ENCODE measurements around the gene MCUB. TPM values are rescaled to one million over a fixed set of nuclear protein-coding genes. Genes with fewer than 3 reads are reported as not detected.
"Not testable (repeated sequence)": the region's sequence is repeated elsewhere in the genome, so short reads cannot be mapped to it uniquely, and the experiment has no call there.

Gene MCUB
- total RNA-seq, 1 experiment from 2014 or later: 103 TPM

- H3K79me2 ChIP-seq (ENCODE audit: low read length): peaks cover 99% of the 10 kb centered on the region
- peaks cover 32% of the 10 kb centered on the region for H3K4me1 ChIP-seq (ENCODE audit: low read length)
- no peaks in the 10 kb centered on the region for H3K27me3 ChIP-seq (ENCODE audit: low read length)
- H3K27ac ChIP-seq (ENCODE audit: low read length): no peak overlapping the region
- no peaks in the 10 kb centered on the region for H3K9me3 ChIP-seq (ENCODE audit: low read length)
- no peaks in the 10 kb centered on the region for H4K20me1 ChIP-seq (ENCODE audit: insufficient read depth, low read depth, low read length)
- no peak overlapping the region for H3K9ac ChIP-seq (ENCODE audit: low read length)
- no peak overlapping the region for H2AFZ ChIP-seq (ENCODE audit: low read length)
- peaks cover 22% of the 10 kb centered on the region; the same call in 1 of the 2 replicates for H3K36me3 ChIP-seq (ENCODE audit: insufficient read depth, low read length)
- H3K9me2 ChIP-seq (replicated peaks; ENCODE audit: insufficient read depth, low read length): no peaks in the 10 kb centered on the region
- H3K4me3 ChIP-seq (ENCODE audit: low read length): no peak overlapping the region
- no peak overlapping the region for H3K4me2 ChIP-seq (ENCODE audit: low read depth, low read length, poor library complexity, severe bottlenecking)
- DNase-seq: no peak
Observed at GRCh38 chr4:109571494-109571893, 11.4 kb downstream of the MCUB start.

DNA sequence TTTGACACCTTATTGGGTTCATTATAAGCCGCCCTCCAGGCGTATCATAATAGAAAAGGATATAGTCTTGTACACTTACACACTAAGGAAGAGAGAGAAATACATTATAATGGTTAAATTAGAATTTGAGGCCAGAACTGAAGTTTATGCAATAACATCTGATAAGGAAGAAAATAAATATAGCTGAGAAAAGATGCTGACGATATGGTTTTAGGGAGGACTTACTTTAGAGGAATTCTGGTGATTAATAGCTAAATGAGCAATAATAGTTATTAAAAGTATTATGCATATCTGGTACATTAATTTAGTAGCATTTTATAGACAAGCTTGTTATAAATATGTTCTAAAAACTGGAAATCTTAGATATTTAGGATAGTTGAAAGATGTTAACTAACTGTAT, 12.1 kb downstream of the MCUB start:
- no peaks in the 10 kb centered on the region for H3K9me3 ChIP-seq (ENCODE audit: low read length)
- H2AFZ ChIP-seq (ENCODE audit: low read length): no peak overlapping the region
- H3K9ac ChIP-seq (ENCODE audit: low read length): no peak overlapping the region
- peaks cover 99% of the 10 kb centered on the region for H3K79me2 ChIP-seq (ENCODE audit: low read length)
- DNase-seq: no peak
- H3K4me1 ChIP-seq (ENCODE audit: low read length): peaks cover 26% of the 10 kb centered on the region
- H3K27ac ChIP-seq (ENCODE audit: low read length): no peak overlapping the region
- H3K4me2 ChIP-seq (ENCODE audit: low read depth, low read length, poor library complexity, severe bottlenecking): no peak overlapping the region
- H3K4me3 ChIP-seq (ENCODE audit: low read length): no peak overlapping the region
- H3K9me2 ChIP-seq (replicated peaks; ENCODE audit: insufficient read depth, low read length): no peaks in the 10 kb centered on the region
- H3K27me3 ChIP-seq (ENCODE audit: low read length): no peaks in the 10 kb centered on the region
- no peaks in the 10 kb centered on the region for H4K20me1 ChIP-seq (ENCODE audit: insufficient read depth, low read depth, low read length)
- H3K36me3 ChIP-seq (ENCODE audit: insufficient read depth, low read length): peaks cover 23% of the 10 kb centered on the region; the same call in 1 of the 2 replicates

DNA sequence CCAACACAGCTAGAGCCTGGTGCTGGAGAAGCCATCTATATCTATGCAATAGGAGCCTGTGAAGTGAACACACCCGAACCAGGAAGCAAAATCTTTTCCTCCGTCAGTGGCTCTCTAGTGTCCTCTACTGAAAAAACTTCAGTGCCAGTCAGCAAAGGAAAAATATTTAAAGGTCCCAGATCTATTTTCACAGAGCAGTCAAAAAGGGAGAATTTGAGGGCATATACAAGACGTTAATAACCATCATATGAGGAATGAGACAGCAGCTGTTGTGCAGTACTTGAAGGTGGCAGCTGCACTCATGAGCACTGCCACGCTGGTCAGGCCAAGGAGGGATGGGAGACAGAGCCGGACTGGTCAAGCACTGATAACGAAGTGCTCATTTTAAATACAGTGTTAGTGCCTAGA, 14.4 kb downstream of the MCUB start:
- no peak overlapping the region for H3K4me2 ChIP-seq (ENCODE audit: low read depth, low read length, poor library complexity, severe bottlenecking)
- H3K36me3 ChIP-seq (ENCODE audit: insufficient read depth, low read length): peaks cover 34% of the 10 kb centered on the region
- H3K27me3 ChIP-seq (ENCODE audit: low read length): no peaks in the 10 kb centered on the region
- H2AFZ ChIP-seq (ENCODE audit: low read length): no peak overlapping the region
- peaks cover 98% of the 10 kb centered on the region for H3K79me2 ChIP-seq (ENCODE audit: low read length)
- H3K9me2 ChIP-seq (replicated peaks; ENCODE audit: insufficient read depth, low read length): no peaks in the 10 kb centered on the region
- H3K9me3 ChIP-seq (ENCODE audit: low read length): peaks cover 1% of the 10 kb centered on the region; the same call in 1 of the 2 replicates
- peaks cover 22% of the 10 kb centered on the region for H3K4me1 ChIP-seq (ENCODE audit: low read length)
- H3K9ac ChIP-seq (ENCODE audit: low read length): no peak overlapping the region
- no peak overlapping the region; the same call in 1 of the 2 replicates for H3K27ac ChIP-seq (ENCODE audit: low read length)
- no peak overlapping the region for H3K4me3 ChIP-seq (ENCODE audit: low read length)
- no peak for DNase-seq
- H4K20me1 ChIP-seq (ENCODE audit: insufficient read depth, low read depth, low read length): no peaks in the 10 kb centered on the region

DNA sequence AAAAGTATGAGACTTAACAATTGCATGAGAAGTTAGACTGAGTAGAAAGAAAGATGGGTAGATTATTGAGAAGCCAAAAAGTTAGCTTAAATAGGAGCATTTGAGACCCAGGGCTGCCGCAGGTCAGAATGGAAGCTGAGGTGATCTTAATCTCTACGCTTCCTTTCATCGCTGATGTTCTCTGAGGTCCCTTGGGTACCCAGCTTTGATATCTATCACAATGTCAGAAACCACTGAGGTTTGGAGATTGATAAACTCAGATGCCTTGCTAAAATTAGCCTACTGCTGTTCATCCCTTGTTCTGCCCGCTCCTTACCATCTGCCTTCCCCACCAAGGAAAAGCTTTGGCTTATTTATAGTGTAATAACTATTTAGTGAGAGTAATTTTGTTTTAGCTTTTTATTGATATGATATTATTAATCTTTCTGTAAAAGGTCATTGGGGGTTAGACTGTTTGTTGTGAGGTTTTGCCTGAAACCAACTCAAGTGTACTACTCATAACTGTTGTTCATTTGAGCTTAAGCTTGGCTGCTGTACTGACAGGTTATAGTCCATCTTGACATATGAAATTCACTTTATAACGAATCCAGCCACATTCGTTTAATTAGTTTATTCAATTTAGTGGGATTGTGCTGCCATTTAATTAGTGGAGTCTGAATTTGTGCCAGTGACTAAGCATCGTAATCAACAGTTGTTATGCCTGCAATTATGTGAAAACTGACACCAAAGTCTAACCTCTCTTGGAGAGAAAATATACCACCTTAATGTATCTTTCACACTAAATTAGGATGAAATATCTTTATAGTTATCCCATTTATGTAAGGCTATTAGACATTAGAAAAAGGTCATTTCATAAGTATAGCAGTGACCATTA, 15.1 kb downstream of the MCUB start:
- Histone ChIP-seq H3K27me3 (ENCODE audit: low read length) (no peaks in the 10 kb centered on the region), H3K36me3 (ENCODE audit: insufficient read depth, low read length) (peaks cover 30% of the 10 kb centered on the region), H2AFZ (ENCODE audit: low read length) (no peak overlapping the region), H3K4me1 (ENCODE audit: low read length) (peaks cover 22% of the 10 kb centered on the region), H4K20me1 (ENCODE audit: insufficient read depth, low read depth, low read length) (no peaks in the 10 kb centered on the region), H3K4me2 (ENCODE audit: low read depth, low read length, poor library complexity, severe bottlenecking) (no peak overlapping the region), H3K9me3 (ENCODE audit: low read length) (peaks cover 2% of the 10 kb centered on the region; the same call in 1 of the 2 replicates), H3K79me2 (ENCODE audit: low read length) (peaks cover 97% of the 10 kb centered on the region), H3K9me2 (replicated peaks; ENCODE audit: insufficient read depth, low read length) (no peaks in the 10 kb centered on the region), H3K4me3 (ENCODE audit: low read length) (no peak overlapping the region), H3K27ac (ENCODE audit: low read length) (no peak overlapping the region), H3K9ac (ENCODE audit: low read length) (no peak overlapping the region)
- no peak for DNase-seq

DNA sequence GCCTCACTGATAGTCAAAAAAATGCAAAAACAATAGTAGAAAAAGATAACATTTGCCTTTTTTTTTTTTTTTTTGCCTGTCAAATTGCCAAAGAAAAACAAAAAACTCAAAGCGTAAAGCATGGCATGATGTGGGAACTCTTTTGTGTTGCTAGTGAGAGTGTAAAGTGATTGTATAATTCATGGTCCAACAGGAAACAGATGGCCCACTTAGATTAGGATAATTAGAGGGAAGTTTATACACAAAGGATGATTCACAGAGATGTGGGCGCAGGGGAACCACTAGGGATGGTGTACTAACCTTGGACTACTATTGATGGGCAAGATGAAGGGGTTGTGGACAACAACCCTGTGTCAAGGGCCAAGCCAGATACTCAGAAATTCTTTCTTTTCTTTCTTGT, 16.4 kb downstream of the MCUB start:
- peaks cover 2% of the 10 kb centered on the region; the same call in 1 of the 2 replicates for H3K9me3 ChIP-seq (ENCODE audit: low read length)
- no peak overlapping the region for H2AFZ ChIP-seq (ENCODE audit: low read length)
- H3K9ac ChIP-seq (ENCODE audit: low read length): no peak overlapping the region
- peaks cover 20% of the 10 kb centered on the region for H3K4me1 ChIP-seq (ENCODE audit: low read length)
- DNase-seq: no peak
- H3K79me2 ChIP-seq (ENCODE audit: low read length): peaks cover 90% of the 10 kb centered on the region
- H3K9me2 ChIP-seq (replicated peaks; ENCODE audit: insufficient read depth, low read length): no peaks in the 10 kb centered on the region
- H3K27me3 ChIP-seq (ENCODE audit: low read length): no peaks in the 10 kb centered on the region
- H3K27ac ChIP-seq (ENCODE audit: low read length): no peak overlapping the region
- H4K20me1 ChIP-seq (ENCODE audit: insufficient read depth, low read depth, low read length): no peaks in the 10 kb centered on the region
- no peak overlapping the region for H3K4me2 ChIP-seq (ENCODE audit: low read depth, low read length, poor library complexity, severe bottlenecking)
- peaks cover 24% of the 10 kb centered on the region for H3K36me3 ChIP-seq (ENCODE audit: insufficient read depth, low read length)
- H3K4me3 ChIP-seq (ENCODE audit: low read length): no peak overlapping the region

DNA sequence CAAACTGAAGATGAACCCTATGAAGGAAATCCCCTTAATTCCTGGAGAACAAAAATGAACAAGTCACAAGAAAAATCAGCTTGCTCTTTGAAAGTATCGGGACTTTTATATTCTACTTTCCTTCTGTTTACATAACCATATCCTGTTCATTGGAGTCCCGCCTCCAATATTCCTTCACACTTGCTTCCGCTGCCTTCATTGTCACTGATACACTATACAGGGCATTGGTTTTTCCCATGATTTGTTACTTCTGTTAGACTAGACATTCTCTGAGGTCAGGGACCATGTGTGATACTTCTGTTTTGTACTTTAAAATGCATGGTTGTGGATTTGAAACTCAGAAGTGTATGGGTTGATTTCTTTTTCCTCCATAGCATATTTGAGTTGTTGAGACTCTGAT, 18.8 kb downstream of the MCUB start:
- Histone ChIP-seq H2AFZ (ENCODE audit: low read length) (no peak overlapping the region), H3K36me3 (ENCODE audit: insufficient read depth, low read length) (peaks cover 24% of the 10 kb centered on the region), H3K9me3 (ENCODE audit: low read length) (peaks cover 2% of the 10 kb centered on the region; the same call in 1 of the 2 replicates), H3K4me2 (ENCODE audit: low read depth, low read length, poor library complexity, severe bottlenecking) (no peak overlapping the region), H3K9me2 (replicated peaks; ENCODE audit: insufficient read depth, low read length) (no peaks in the 10 kb centered on the region), H3K4me1 (ENCODE audit: low read length) (peaks cover 20% of the 10 kb centered on the region), H3K27me3 (ENCODE audit: low read length) (no peaks in the 10 kb centered on the region), H4K20me1 (ENCODE audit: insufficient read depth, low read depth, low read length) (no peaks in the 10 kb centered on the region), H3K9ac (ENCODE audit: low read length) (no peak overlapping the region), H3K27ac (ENCODE audit: low read length) (no peak overlapping the region), H3K79me2 (ENCODE audit: low read length) (peaks cover 81% of the 10 kb centered on the region), H3K4me3 (ENCODE audit: low read length) (no peak overlapping the region)
- DNase-seq: no peak

DNA sequence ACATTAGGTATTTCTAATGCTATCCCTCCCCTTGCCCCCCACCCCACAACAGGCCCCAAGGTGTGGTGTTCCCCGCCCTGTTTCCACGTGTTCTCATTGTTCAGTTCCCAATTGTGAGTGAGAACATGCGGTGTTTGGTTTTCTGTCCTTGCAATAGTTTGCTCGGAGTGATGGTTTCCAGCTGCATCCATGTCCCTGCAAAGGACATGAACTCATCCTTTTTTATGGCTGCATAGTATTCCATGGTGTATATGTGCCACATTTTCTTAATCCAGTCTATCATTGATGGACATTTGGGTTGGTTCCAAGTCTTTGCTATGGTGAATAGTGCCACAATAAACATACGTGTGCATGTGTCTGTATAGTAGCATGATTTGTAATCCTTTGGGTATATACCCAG, 20.0 kb downstream of the MCUB start:
- not testable (repeated sequence) for H3K9ac ChIP-seq (ENCODE audit: low read length); H2AFZ ChIP-seq (ENCODE audit: low read length); H4K20me1 ChIP-seq (ENCODE audit: insufficient read depth, low read depth, low read length); H3K4me2 ChIP-seq (ENCODE audit: low read depth, low read length, poor library complexity, severe bottlenecking); H3K4me3 ChIP-seq (ENCODE audit: low read length); H3K9me3 ChIP-seq (ENCODE audit: low read length); H3K27ac ChIP-seq (ENCODE audit: low read length); H3K9me2 ChIP-seq (replicated peaks; ENCODE audit: insufficient read depth, low read length); H3K27me3 ChIP-seq (ENCODE audit: low read length); DNase-seq
- peaks cover 21% of the 10 kb centered on the region for H3K36me3 ChIP-seq (ENCODE audit: insufficient read depth, low read length)
- peaks cover 13% of the 10 kb centered on the region for H3K4me1 ChIP-seq (ENCODE audit: low read length)
- H3K79me2 ChIP-seq (ENCODE audit: low read length): peaks cover 80% of the 10 kb centered on the region

- Histone ChIP-seq H3K27me3 (ENCODE audit: low read length) (no peaks in the 10 kb centered on the region), H2AFZ (ENCODE audit: low read length) (no peak overlapping the region), H3K27ac (ENCODE audit: low read length) (peak overlapping the region; percentile 85), H4K20me1 (ENCODE audit: insufficient read depth, low read depth, low read length) (no peaks in the 10 kb centered on the region), H3K36me3 (ENCODE audit: insufficient read depth, low read length) (peaks cover 4% of the 10 kb centered on the region; the same call in 1 of the 2 replicates), H3K4me2 (ENCODE audit: low read depth, low read length, poor library complexity, severe bottlenecking) (peak overlapping the region; percentile 62), H3K9me2 (replicated peaks; ENCODE audit: insufficient read depth, low read length) (no peaks in the 10 kb centered on the region), H3K9ac (ENCODE audit: low read length) (peak overlapping the region; percentile 44), H3K4me3 (ENCODE audit: low read length) (peak overlapping the region; percentile 36), H3K9me3 (ENCODE audit: low read length) (no peaks in the 10 kb centered on the region), H3K4me1 (ENCODE audit: low read length) (peaks cover 57% of the 10 kb centered on the region), H3K79me2 (ENCODE audit: low read length) (peaks cover 97% of the 10 kb centered on the region)
- DNase-seq: peak; percentile 84
Observed at GRCh38 chr4:109588176-109588575, 28.1 kb downstream of the MCUB start.

Data from Karpas-422 (cell line).